ENCODE results near the gene SH3RF3. TPM values are rescaled to one million over a fixed set of nuclear protein-coding genes. Genes with fewer than 3 reads are reported as not detected.

The SH3RF3 gene
- polyA plus RNA-seq, 1 donor (not counting 4 experiments of a cell fraction or from before 2014, with no cell fraction given), result 0.08 TPM

- H3K36me3 ChIP-seq (ENCODE audit: control insufficient read depth in 2 of 2, extremely low read depth in 1 of 2, insufficient read depth in 2 of 2, low read length in 2 of 2), result peaks cover 0 to 14% of the 10 kb centered on the region in 2 experiments
- H3K4me2 ChIP-seq (ENCODE audit: control insufficient read depth, extremely low read depth, insufficient read depth, low read depth, low read length), result no peak overlapping the region
- dilution Hi-C loops (cut with MboI; ENCODE audit: extremely low pct_ligation_motif_present, low sequenced_read_pairs), result no loop called here
- DNase-seq (ENCODE audit: low read depth, low spot score), result no peak
- no peak for FAIRE-seq
- no peaks in the 10 kb centered on the region for H4K20me1 ChIP-seq (ENCODE audit: control insufficient read depth, extremely low read depth, insufficient read depth, low read length)
- H3K27ac ChIP-seq (ENCODE audit: control insufficient read depth, insufficient read depth, low read length), result no peak overlapping the region
- H3K4me3 ChIP-seq (ENCODE audit: control insufficient read depth in 2 of 3, extremely low read depth in 1 of 3, insufficient read depth in 2 of 3, low read depth in 1 of 3, low read length in 3 of 3), result no peak overlapping the region
- no peaks in the 10 kb centered on the region for H3K79me2 ChIP-seq (ENCODE audit: control insufficient read depth, insufficient read depth, low read length)
- H3K27me3 ChIP-seq (ENCODE audit: control insufficient read depth, extremely low read depth, insufficient read depth, low read length), result no peaks in the 10 kb centered on the region
- H2AFZ ChIP-seq (ENCODE audit: control insufficient read depth, low read length), result no peak overlapping the region
- H3K4me1 ChIP-seq (ENCODE audit: control insufficient read depth, extremely low read depth, insufficient read depth, low read length), result no peaks in the 10 kb centered on the region
- no peak overlapping the region for H3K9ac ChIP-seq (ENCODE audit: control insufficient read depth, extremely low read depth, insufficient read depth, low read length)
- TF ChIP-seq CTCF (optimal IDR thresholded peaks at IDR 0.05 in 1 of 3, IDR thresholded peaks at IDR 0.05 in 1 of 3, conservative IDR thresholded peaks at IDR 0.05 in 1 of 3; ENCODE audit: extremely low read depth in 1 of 3, insufficient read depth in 2 of 3, low read length in 3 of 3) (no peak), EZH2 (IDR thresholded peaks at IDR 0.05; ENCODE audit: low read length) (no peak)
- H3K9me3 ChIP-seq (ENCODE audit: control insufficient read depth, low read depth, low read length), result no peaks in the 10 kb centered on the region
- no peaks in the 10 kb centered on the region for H3K9me1 ChIP-seq (ENCODE audit: control insufficient read depth, extremely low read depth, insufficient read depth, low read length)
Measured at GRCh38 chr2:109547280-109547679, 418.3 kb downstream of the SH3RF3 start.

- Histone ChIP-seq H3K9me1 (ENCODE audit: control insufficient read depth, extremely low read depth, insufficient read depth, low read length) (no peaks in the 10 kb centered on the region), H3K4me1 (ENCODE audit: control insufficient read depth, extremely low read depth, insufficient read depth, low read length) (no peaks in the 10 kb centered on the region), H3K79me2 (ENCODE audit: control insufficient read depth, insufficient read depth, low read length) (no peaks in the 10 kb centered on the region), H3K36me3 (ENCODE audit: control insufficient read depth in 2 of 2, extremely low read depth in 1 of 2, insufficient read depth in 2 of 2, low read length in 2 of 2) (peaks cover 0 to 17% of the 10 kb centered on the region in 2 experiments), H2AFZ (ENCODE audit: control insufficient read depth, low read length) (no peak overlapping the region), H3K27ac (ENCODE audit: control insufficient read depth, insufficient read depth, low read length) (no peak overlapping the region), H3K4me3 (ENCODE audit: control insufficient read depth in 2 of 3, extremely low read depth in 1 of 3, insufficient read depth in 2 of 3, low read depth in 1 of 3, low read length in 3 of 3) (no peak overlapping the region), H3K9ac (ENCODE audit: control insufficient read depth, extremely low read depth, insufficient read depth, low read length) (no peak overlapping the region), H4K20me1 (ENCODE audit: control insufficient read depth, extremely low read depth, insufficient read depth, low read length) (no peaks in the 10 kb centered on the region), H3K27me3 (ENCODE audit: control insufficient read depth, extremely low read depth, insufficient read depth, low read length) (no peaks in the 10 kb centered on the region), H3K4me2 (ENCODE audit: control insufficient read depth, extremely low read depth, insufficient read depth, low read depth, low read length) (no peak overlapping the region), H3K9me3 (ENCODE audit: control insufficient read depth, low read depth, low read length) (no peaks in the 10 kb centered on the region)
- DNase-seq (ENCODE audit: low read depth, low spot score) (no peak), FAIRE-seq (no peak)
- dilution Hi-C loops (cut with MboI; ENCODE audit: extremely low pct_ligation_motif_present, low sequenced_read_pairs), result no loop called here
- TF ChIP-seq CTCF (optimal IDR thresholded peaks at IDR 0.05 in 1 of 3, IDR thresholded peaks at IDR 0.05 in 1 of 3, conservative IDR thresholded peaks at IDR 0.05 in 1 of 3; ENCODE audit: extremely low read depth in 1 of 3, insufficient read depth in 2 of 3, low read length in 3 of 3), result no peak
- TF ChIP-seq EZH2 (IDR thresholded peaks at IDR 0.05; ENCODE audit: low read length), result no peak
Measured at GRCh38 chr2:109549016-109549590, 420.1 kb downstream of the SH3RF3 start.

Small RNA genes lying within 50 kb of the gene (small RNA-seq; reads per million reads assigned to genes)
- gene MIR4265 (ENCODE audit: insufficient read length in 3 of 3, low read depth in 3 of 3, low replicate concordance in 1 of 3) (0 reads per million in 3 experiments), gene MIR4266 (ENCODE audit: insufficient read length in 3 of 3, low read depth in 3 of 3, low replicate concordance in 1 of 3) (0 reads per million in 3 experiments), gene RF00017 (ENCODE audit: insufficient read length in 3 of 3, low read depth in 3 of 3, low replicate concordance in 1 of 3) (0 reads per million in 3 experiments), gene SNRPGP9 (ENCODE audit: insufficient read length in 3 of 3, low read depth in 3 of 3, low replicate concordance in 1 of 3) (0 reads per million in 3 experiments)

Other genes with a start within 250 kb of the SH3RF3 start
- 0.21 to 0.27 TPM (median 0.27 TPM) in 3 replicates for gene EDAR, start 140.0 kb upstream of the SH3RF3 start, polyA plus RNA-seq

Data from keratinocyte (primary cell).